GM12875 (cell line): ENCODE results near the gene MAN2B2.

Experiments used
- H3K4me3 ChIP-seq: one replicate; pipeline ENCODE4 v1.5.1; 2011; ENCODE audit warnings: low read depth, low read length, control low read depth
- CTCF ChIP-seq: IDR thresholded peaks from 2 replicates; pipeline ENCODE4 v1.5.1; 2011; ENCODE audit warnings: low read depth, mild to moderate bottlenecking, control low read depth, inconsistent platforms, low read length, moderate library complexity, borderline replicate concordance; ENCODE audit not compliant: insufficient read depth

Gene MAN2B2

GRCh38 chr4:6632125-6632524, 57.1 kb downstream of the MAN2B2 start:
- TF ChIP-seq CTCF = no peak
- no peak overlapping the region for H3K4me3 ChIP-seq

GRCh38 chr4:6633091-6633906, 58.3 kb downstream of the MAN2B2 start:
- H3K4me3 ChIP-seq = no peak overlapping the region
- TF ChIP-seq CTCF = no peak

- H3K4me3 ChIP-seq = no peak overlapping the region
- no peak for TF ChIP-seq CTCF
These were observed 59.8 kb downstream of the MAN2B2 start for GRCh38 chr4:6634746-6635145.

- TF ChIP-seq CTCF = no peak
- no peak overlapping the region for H3K4me3 ChIP-seq
These were observed 64.2 kb downstream of the MAN2B2 start for GRCh38 chr4:6639137-6639680.

- H3K4me3 ChIP-seq = peak within 1 kb of the TSS; percentile 93
- no peak for TF ChIP-seq CTCF
These were observed 65.5 kb downstream of the MAN2B2 start, which contains the start of gene MRFAP1 for GRCh38 chr4:6640292-6641163. TSS of gene MRFAP1 (plus strand) at chr4:6640685. CDS start at chr4:6640863, 178 bp downstream.

- peak overlapping the region; percentile 93 for H3K4me3 ChIP-seq
- TF ChIP-seq CTCF = no peak
These were observed 66.4 kb downstream of the MAN2B2 start for GRCh38 chr4:6641164-6641970.
